ENCODE data around the gene C2orf15.

Gene C2orf15

DNA sequence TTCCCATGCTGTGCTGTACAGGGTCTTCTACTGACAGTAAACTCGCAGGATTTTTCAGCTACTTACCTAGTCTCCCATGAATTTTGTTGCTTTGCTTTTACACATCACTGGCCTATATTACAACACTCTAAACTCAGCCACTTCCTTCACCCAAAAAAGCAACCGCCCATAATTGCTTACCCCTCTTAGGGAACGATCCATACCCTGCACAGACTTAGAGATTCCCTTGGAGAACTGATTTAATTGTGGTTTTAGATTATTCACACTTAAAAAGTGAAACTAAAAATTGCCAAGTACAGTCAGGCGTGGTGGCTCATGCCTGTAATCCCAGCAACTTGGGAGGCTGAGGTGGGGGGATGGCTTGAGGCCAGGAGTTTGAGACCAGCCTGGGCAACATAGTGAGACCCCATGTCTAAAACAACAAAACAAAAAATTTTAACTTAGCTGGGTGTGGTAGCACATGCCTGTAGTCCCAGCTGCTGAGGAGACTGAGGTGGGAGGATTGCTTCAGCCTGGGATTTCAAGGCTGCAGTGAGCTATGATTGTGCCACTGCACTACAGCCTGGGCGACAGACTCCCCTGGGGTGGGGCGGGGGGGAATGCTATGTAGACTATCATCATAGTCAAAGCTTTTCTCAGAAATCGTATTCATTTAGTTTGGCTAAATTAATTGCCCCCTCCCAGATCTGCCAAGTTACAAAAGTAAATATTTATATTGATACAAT is 58.7 kb downstream of the C2orf15 start:
- TF ChIP-seq POLR2AphosphoS5 (IDR thresholded peaks at IDR 0.05; ENCODE audit: low read depth, low read length): no peak
- TF ChIP-seq POLR2A (IDR thresholded peaks at IDR 0.05; ENCODE audit: low read depth, low read length): no peak
- no peak for TF ChIP-seq TAF1 (IDR thresholded peaks at IDR 0.05; ENCODE audit: borderline replicate concordance, low read depth, low read length)
- no peak for FAIRE-seq
- no peak for DNase-seq (ENCODE audit: insufficient read length)
